ENCODE results near the gene SUN2.
"Not testable (repeated sequence)": the region's sequence is repeated elsewhere in the genome, so short reads cannot be mapped to it uniquely, and the experiment has no call there.

The SUN2 gene, protein sequence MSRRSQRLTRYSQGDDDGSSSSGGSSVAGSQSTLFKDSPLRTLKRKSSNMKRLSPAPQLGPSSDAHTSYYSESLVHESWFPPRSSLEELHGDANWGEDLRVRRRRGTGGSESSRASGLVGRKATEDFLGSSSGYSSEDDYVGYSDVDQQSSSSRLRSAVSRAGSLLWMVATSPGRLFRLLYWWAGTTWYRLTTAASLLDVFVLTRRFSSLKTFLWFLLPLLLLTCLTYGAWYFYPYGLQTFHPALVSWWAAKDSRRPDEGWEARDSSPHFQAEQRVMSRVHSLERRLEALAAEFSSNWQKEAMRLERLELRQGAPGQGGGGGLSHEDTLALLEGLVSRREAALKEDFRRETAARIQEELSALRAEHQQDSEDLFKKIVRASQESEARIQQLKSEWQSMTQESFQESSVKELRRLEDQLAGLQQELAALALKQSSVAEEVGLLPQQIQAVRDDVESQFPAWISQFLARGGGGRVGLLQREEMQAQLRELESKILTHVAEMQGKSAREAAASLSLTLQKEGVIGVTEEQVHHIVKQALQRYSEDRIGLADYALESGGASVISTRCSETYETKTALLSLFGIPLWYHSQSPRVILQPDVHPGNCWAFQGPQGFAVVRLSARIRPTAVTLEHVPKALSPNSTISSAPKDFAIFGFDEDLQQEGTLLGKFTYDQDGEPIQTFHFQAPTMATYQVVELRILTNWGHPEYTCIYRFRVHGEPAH

DNA sequence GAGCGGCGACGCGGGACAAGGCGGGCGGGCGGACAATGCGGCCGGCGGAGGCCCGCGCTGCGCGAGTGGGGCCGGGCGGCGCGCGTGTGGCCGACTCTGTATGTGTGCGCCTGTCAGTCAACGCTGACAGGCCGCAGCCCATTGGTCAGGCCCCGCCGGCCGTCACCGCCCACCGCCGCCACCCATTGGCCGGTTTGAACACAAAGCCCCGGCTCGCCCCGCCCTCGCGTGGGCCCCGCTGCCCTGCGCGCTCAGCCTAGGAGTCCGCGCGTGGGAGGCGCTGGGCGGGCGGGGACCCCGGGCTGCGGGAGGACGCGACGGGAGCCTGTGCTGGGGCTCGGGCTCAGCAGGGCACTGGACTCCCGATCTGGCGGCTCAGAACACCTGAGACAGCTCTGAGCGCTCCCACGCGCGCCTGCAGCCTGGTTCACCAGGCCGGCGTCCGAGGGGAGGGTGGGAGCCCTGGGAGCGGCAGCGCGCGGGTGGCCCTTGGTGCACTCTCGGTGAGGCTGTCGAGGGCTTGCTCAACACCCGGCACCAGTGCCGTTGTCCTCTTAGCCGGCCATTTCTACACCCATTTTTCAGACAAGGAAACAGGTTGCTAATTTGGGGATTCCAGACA, at the start of gene SUN2:
Gene SUN2, minus strand, starts transcription at position 88 of the 622 bp plus-strand sequence. CDS start 3,370 bp downstream, outside the sequence.
- DNase-seq, result peak; percentile 95

- DNase-seq, result not testable (repeated sequence)
These were observed 49.3 kb upstream of the SUN2 start for GRCh38 chr22:38805041-38805593.

GRCh38 chr22:38802671-38803121, 46.9 kb upstream of the SUN2 start:
- peak; percentile 38 for DNase-seq

DNA sequence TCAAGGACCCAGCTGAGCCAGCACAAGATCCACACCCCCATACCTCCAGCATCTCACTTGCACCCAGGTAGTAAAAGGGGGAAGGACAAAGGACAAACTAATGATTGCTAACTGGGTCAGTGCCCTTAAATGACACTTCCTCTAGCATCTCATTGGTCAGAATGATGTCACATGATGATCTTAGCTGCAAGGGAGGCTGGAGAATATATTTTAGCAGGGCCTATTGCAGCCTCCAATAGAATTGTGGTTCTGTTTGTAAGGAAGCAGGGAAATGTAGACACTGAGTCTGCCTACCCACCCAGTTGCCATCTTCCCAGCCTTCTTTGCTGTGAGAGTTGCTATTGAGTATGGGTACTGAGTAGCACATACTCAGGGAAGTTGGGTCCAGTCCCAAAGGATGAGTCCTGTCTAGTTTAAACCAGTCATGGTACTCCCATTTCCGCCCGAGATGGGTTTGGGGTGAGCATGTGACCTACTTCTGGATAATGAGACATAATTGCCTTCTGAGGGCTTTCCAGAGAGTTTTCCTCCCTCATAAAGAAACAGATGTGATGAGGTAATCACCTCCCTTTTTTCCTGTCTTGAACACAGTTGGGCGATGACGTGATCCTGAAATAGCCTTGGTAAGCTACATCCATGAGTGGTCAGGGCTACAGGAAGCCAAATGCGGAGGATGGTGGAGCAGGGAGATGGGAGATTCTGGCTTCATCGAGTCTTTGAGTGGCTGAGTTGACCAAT, 43.6 kb upstream of the SUN2 start:
- DNase-seq, result no peak

DNA sequence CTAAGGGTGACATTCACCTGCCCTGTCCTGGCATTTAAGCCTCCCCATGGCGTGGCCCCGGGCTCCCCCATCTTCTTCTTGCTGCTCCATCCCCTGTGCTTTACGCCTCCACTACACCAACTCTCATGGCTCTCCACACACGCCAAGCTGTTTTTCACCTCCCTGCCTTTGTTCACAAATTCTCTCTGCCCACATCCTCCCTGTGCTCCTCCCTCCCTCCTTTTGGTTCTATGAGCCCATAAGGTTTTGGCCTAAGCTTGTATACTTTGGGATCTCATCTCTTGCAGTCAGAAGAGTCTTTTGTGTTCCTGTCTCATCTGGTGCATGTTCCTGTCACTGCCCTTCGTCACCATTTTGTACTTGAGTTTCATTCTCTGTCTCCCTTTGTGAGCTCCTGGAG, 42.7 kb upstream of the SUN2 start:
- DNase-seq, result no peak

DNA sequence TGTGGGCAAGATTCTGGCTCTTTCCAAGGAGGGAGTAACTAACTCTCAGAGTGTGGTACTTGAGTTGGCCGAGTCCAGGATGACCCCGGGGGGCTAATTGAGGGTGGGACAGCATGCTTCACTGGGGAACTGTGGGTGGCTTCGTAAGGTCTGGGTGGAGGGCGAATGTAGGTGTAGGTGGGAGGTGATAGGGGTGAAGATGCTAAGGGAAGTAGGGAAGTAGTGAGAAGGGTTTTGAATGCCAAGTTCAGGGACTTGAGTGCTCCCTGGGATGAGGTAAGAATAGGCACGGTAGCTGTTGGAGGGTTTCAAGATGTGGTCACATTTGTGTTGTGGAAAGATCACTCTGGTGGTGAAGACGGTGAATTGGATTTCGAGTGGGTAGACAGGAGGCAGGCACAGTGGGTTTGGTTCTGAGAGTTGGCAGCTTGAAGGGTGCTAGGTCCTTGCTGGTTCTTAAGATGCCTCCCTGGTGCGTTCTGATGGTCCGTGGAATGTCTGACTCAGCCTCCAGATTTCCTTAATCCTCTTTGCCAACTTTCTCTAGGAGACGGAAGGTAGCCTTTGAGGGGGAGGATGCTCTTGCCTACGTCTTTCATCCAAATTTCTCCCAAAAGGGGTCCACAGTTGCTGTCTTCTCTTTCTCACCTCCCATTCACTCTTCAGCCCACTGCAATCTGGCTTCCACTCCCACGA, 40.6 kb upstream of the SUN2 start:
- DNase-seq, result no peak

DNA sequence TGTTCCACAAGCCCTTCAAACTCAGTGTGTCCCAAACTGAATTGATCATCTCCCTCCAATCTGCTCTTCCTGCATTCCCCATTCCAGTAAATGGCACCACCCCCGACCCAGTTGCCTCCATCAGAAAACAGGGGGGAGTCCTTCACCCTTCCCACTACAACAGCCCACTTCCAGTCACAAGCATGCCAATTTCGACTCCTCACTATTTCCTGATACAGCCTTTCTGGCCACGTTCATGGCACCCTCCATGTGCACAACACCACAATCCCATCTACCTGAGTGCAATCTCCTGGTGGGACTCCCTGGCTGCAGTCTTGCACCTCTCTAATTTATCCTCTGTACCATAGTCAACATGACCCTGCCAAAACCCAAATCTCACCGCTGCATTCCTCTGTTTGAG, 39.8 kb upstream of the SUN2 start:
- no peak for DNase-seq

- peak; percentile 97 for DNase-seq
These were observed 38.1 kb upstream of the SUN2 start, which contains the start of gene DNAL4 for GRCh38 chr22:38793721-38794466. Gene DNAL4 (minus strand): TSS chr22:38794143. CDS start chr22:38782731, 11,412 bp downstream.

DNA sequence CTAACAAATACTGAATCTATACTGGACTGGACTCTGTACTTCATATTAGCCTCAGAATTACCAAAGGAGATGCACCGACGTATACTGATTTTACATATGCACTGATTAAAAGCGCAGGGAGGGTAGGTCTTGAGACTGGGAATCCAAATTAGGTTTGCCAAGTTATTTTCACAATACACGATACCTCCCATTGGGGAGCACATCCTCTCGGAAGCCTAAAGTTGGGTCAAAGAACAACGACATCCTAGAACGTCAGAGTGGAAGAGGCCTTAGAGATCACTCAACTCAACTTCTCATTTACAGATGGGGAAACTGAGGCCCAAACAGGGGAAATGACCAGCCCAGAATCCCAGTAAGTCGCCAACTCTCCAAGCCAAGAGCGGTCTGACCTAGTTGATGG, 37.5 kb upstream of the SUN2 start:
- DNase-seq, result no peak

GRCh38 chr22:38792833-38793232, 37.0 kb upstream of the SUN2 start:
- DNase-seq, result no peak

GRCh38 chr22:38789606-38790005, 33.8 kb upstream of the SUN2 start:
- no peak for DNase-seq

DNA sequence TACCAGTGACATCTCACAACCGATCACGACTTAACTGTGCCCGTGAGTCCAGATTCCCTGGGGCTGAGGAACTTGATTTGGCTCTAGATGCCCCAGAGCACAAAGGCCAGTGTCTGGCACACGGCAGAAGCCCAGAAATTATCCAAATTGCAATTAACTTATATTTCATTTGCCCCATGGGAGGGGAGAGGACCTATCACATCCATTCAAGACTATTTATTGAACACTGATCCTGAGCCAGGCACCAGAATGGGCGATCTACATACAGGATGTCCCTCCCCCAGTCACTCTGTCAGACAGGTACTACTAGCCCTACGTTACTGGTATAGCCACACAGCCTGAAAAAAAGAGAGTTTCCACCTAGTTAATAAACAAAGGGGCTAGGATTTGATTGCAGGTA, 33.0 kb upstream of the SUN2 start:
- no peak for DNase-seq

DNA sequence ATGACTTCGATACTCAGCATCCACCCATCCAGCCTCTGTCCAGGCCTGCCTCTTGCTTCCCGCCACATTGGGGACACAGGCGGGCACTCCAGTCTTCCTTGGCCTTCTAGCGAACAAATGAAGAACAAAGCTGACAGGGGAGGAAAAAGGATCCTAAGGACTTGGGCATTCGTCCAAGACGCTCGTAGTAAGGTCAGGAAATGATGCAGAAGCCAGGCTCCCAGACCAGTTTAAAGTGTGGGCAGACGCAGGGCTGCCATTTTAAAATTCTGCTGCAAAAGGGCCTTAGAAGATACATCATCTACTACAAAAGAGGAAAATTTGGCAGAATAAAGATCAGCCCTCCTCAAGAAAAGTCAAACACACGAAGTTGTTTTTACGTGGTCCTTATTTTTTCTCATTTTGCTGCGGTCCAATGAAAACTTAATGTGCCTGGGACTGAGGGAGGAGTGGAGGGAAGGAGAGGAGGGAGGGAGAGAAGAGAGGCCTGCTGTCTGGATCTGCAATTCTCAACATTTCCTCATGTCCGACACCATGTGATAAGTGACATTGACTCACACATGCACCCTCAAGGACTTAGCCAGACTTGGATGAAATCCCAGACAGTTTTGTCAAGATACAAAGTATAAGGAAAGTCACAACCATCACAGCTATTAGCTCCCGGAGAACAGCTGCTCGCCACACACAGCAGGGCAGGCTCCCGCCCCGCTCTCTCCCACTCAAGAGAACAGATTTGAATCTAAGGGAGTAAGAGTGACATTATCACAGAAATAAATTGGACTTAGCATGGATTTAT, 32.4 kb upstream of the SUN2 start:
- DNase-seq, result peak; percentile 51

- no peak for DNase-seq
These were observed 30.8 kb upstream of the SUN2 start for GRCh38 chr22:38786631-38787030.

- DNase-seq, result no peak
These were observed 29.1 kb upstream of the SUN2 start for GRCh38 chr22:38784856-38785255.

DNA sequence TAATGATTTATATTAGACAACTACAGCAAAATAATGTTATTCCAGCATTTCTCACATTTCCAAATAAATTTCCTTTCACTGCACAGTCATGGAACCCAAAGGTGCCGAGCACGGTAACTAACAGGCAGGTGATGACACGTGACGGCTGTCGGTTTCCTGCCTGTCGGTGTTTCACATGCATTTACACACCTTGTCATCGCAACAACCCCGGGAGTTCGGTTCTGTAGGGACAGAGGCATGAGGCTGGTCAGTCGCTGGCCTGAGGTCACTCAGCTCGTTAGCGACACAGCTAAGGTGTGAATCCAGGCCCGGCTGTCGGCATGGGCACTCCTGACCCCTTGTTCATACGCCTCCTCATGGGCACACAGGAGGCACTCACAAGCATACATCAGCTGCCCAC, 28.2 kb upstream of the SUN2 start:
- no peak for DNase-seq

DNA sequence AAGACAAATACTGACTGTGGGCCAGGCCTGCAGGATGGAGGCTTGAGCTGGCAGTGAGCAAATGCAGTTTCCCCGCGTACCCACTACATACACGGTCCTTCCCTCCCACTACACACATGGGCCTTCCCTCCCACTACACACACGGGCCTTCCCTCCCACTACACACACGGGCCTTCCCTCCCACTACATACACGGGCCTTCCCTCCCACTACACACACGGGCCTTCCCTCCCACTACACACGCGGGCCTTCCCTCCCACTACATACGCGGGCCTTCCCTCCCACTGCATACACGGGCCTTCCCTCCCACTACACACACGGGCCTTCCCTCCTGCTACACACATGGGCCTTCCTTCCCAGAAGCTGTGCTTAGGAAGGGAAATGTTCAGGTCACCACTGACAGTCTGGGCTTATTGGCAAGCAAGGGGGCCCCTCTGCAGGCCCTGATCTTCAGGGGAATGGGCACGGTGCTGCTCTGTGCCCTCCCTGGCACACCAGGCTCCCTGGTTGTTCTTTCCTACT, 27.4 kb upstream of the SUN2 start:
- no peak for DNase-seq

- DNase-seq, result peak; percentile 61
These were observed 26.8 kb upstream of the SUN2 start for GRCh38 chr22:38782402-38783094.

- no peak for DNase-seq
These were observed 25.2 kb upstream of the SUN2 start for GRCh38 chr22:38781033-38781432.
